ENCODE results near the gene EVA1C.

EVA1C gene

GRCh38 chr21:32472890-32473765 lies 60.6 kb downstream of the EVA1C start:
- no CpG with 5 or more reads among the region's 17 CpGs for WGBS, 2 donors (ENCODE audit: extremely low coverage in 2 of 2, insufficient read length in 2 of 2, insufficient replicate concordance in 1 of 2)
- Histone ChIP-seq H2AFZ (ENCODE audit: low read length) (no peak overlapping the region), H3K36me3 (replicated peaks in 1 of 2; ENCODE audit: control insufficient read depth in 2 of 2, insufficient read depth in 2 of 2, low read length in 2 of 2) (no peaks in the 10 kb centered on the region), H3K4ac (ENCODE audit: low read length) (no peak overlapping the region), H2BK15ac (ENCODE audit: low read length) (no peak overlapping the region), H4K8ac (ENCODE audit: low read depth, low read length) (no peak overlapping the region), H3K4me3 (ENCODE audit: low read length in 2 of 2) (no peak overlapping the region), H3K27me3 (ENCODE audit: control insufficient read depth in 3 of 3, insufficient read depth in 3 of 3, low read depth in 1 of 3, low read length in 3 of 3) (peaks cover 0 to 4% (median 0%) of the 10 kb centered on the region in 3 experiments), H2BK12ac (ENCODE audit: low read length) (no peak overlapping the region), H3K23ac (ENCODE audit: low read depth, low read length, poor library complexity) (no peak overlapping the region), H3K4me1 (ENCODE audit: control insufficient read depth in 2 of 2, insufficient read depth in 1 of 2, low read depth in 1 of 2, low read length in 2 of 2) (peaks cover 2 to 8% of the 10 kb centered on the region in 2 donors), H3K9me3 (replicated peaks in 1 of 2; ENCODE audit: control insufficient read depth in 2 of 2, insufficient read depth in 1 of 2, low read depth in 1 of 2, low read length in 2 of 2) (no peaks in the 10 kb centered on the region), H3K18ac (ENCODE audit: low read length) (no peak overlapping the region), H4K91ac (ENCODE audit: low read depth, low read length, poor library complexity) (no peak overlapping the region), H3K27ac (replicated peaks; ENCODE audit: low read length) (no peak overlapping the region), H3K79me1 (ENCODE audit: low read depth, low read length) (no peaks in the 10 kb centered on the region), H2BK120ac (ENCODE audit: low read depth, low read length) (no peak overlapping the region), H3K4me2 (ENCODE audit: insufficient read depth, low read length, poor library complexity, severe bottlenecking) (no peak overlapping the region), H2BK5ac (ENCODE audit: low read length) (no peak overlapping the region), H3K14ac (ENCODE audit: low read length) (no peak overlapping the region), H3K9ac (ENCODE audit: low read depth, low read length, poor library complexity) (no peak overlapping the region), H2AK5ac (ENCODE audit: low read depth, low read length) (no peak overlapping the region)
- no peak for DNase-seq (ENCODE audit: low spot score)

- Histone ChIP-seq H4K91ac (ENCODE audit: low read depth, low read length, poor library complexity) (no peak overlapping the region), H3K4me1 (ENCODE audit: control insufficient read depth in 2 of 2, insufficient read depth in 1 of 2, low read depth in 1 of 2, low read length in 2 of 2) (peaks cover 2 to 8% of the 10 kb centered on the region in 2 donors), H3K23ac (ENCODE audit: low read depth, low read length, poor library complexity) (no peak overlapping the region), H2BK120ac (ENCODE audit: low read depth, low read length) (no peak overlapping the region), H2AFZ (ENCODE audit: low read length) (no peak overlapping the region), H2BK5ac (ENCODE audit: low read length) (no peak overlapping the region), H3K27ac (replicated peaks; ENCODE audit: low read length) (no peak overlapping the region), H3K36me3 (replicated peaks in 1 of 2; ENCODE audit: control insufficient read depth in 2 of 2, insufficient read depth in 2 of 2, low read length in 2 of 2) (no peaks in the 10 kb centered on the region), H3K4me3 (ENCODE audit: low read length in 2 of 2) (no peak overlapping the region), H3K4ac (ENCODE audit: low read length) (no peak overlapping the region), H3K18ac (ENCODE audit: low read length) (no peak overlapping the region), H3K79me1 (ENCODE audit: low read depth, low read length) (no peaks in the 10 kb centered on the region), H2BK12ac (ENCODE audit: low read length) (no peak overlapping the region), H2BK15ac (ENCODE audit: low read length) (no peak overlapping the region), H3K4me2 (ENCODE audit: insufficient read depth, low read length, poor library complexity, severe bottlenecking) (no peak overlapping the region), H4K8ac (ENCODE audit: low read depth, low read length) (no peak overlapping the region), H3K9me3 (replicated peaks in 1 of 2; ENCODE audit: control insufficient read depth in 2 of 2, insufficient read depth in 1 of 2, low read depth in 1 of 2, low read length in 2 of 2) (no peaks in the 10 kb centered on the region), H3K9ac (ENCODE audit: low read depth, low read length, poor library complexity) (no peak overlapping the region), H2AK5ac (ENCODE audit: low read depth, low read length) (no peak overlapping the region), H3K27me3 (ENCODE audit: control insufficient read depth in 3 of 3, insufficient read depth in 3 of 3, low read depth in 1 of 3, low read length in 3 of 3) (peaks cover 0 to 4% (median 0%) of the 10 kb centered on the region in 3 experiments), H3K14ac (ENCODE audit: low read length) (no peak overlapping the region)
- WGBS, 2 donors (ENCODE audit: extremely low coverage in 2 of 2, insufficient read length in 2 of 2, insufficient replicate concordance in 1 of 2): no CpG with 5 or more reads among the region's 15 CpGs
- DNase-seq (ENCODE audit: low spot score): no peak
Observed at GRCh38 chr21:32474179-32475059, 61.9 kb downstream of the EVA1C start.

GRCh38 chr21:32475162-32475812 lies 62.8 kb downstream of the EVA1C start:
- Histone ChIP-seq H3K27ac (replicated peaks; ENCODE audit: low read length) (no peak overlapping the region), H4K91ac (ENCODE audit: low read depth, low read length, poor library complexity) (no peak overlapping the region), H2BK5ac (ENCODE audit: low read length) (no peak overlapping the region), H2AK5ac (ENCODE audit: low read depth, low read length) (no peak overlapping the region), H2BK120ac (ENCODE audit: low read depth, low read length) (no peak overlapping the region), H3K36me3 (replicated peaks in 1 of 2; ENCODE audit: control insufficient read depth in 2 of 2, insufficient read depth in 2 of 2, low read length in 2 of 2) (no peaks in the 10 kb centered on the region), H3K9me3 (replicated peaks in 1 of 2; ENCODE audit: control insufficient read depth in 2 of 2, insufficient read depth in 1 of 2, low read depth in 1 of 2, low read length in 2 of 2) (no peaks in the 10 kb centered on the region), H3K23ac (ENCODE audit: low read depth, low read length, poor library complexity) (no peak overlapping the region), H2BK15ac (ENCODE audit: low read length) (no peak overlapping the region), H3K79me1 (ENCODE audit: low read depth, low read length) (no peaks in the 10 kb centered on the region), H4K8ac (ENCODE audit: low read depth, low read length) (no peak overlapping the region), H3K4me2 (ENCODE audit: insufficient read depth, low read length, poor library complexity, severe bottlenecking) (no peak overlapping the region), H3K4me3 (ENCODE audit: low read length in 2 of 2) (no peak overlapping the region), H3K9ac (ENCODE audit: low read depth, low read length, poor library complexity) (no peak overlapping the region), H2BK12ac (ENCODE audit: low read length) (no peak overlapping the region), H3K4ac (ENCODE audit: low read length) (no peak overlapping the region), H2AFZ (ENCODE audit: low read length) (no peak overlapping the region), H3K18ac (ENCODE audit: low read length) (no peak overlapping the region), H3K27me3 (ENCODE audit: control insufficient read depth in 3 of 3, insufficient read depth in 3 of 3, low read depth in 1 of 3, low read length in 3 of 3) (no peaks in the 10 kb centered on the region), H3K14ac (ENCODE audit: low read length) (no peak overlapping the region), H3K4me1 (ENCODE audit: control insufficient read depth in 2 of 2, insufficient read depth in 1 of 2, low read depth in 1 of 2, low read length in 2 of 2) (peaks cover 2 to 8% of the 10 kb centered on the region in 2 donors)
- no peak for DNase-seq (ENCODE audit: low spot score)
- no CpG with 5 or more reads among the region's 9 CpGs for WGBS, 2 donors (ENCODE audit: extremely low coverage in 2 of 2, insufficient read length in 2 of 2, insufficient replicate concordance in 1 of 2)
